HG02884 (cell line): ENCODE measurements around the gene CLCNKB.

Experiments used
- ATAC-seq: cut with Tn5 transposase; IDR thresholded peaks from one replicate; pipeline ENCODE4 v1.9.1; 2021; ENCODE audit warnings: mild to moderate bottlenecking, moderate library complexity; ENCODE audit not compliant: unreplicated experiment

CLCNKB gene

GRCh38 chr1:16072616-16073484, 29.3 kb downstream of the CLCNKB start:
- no peak for ATAC-seq

GRCh38 chr1:16073490-16074119, 30.0 kb downstream of the CLCNKB start, which contains the start of gene FAM131C:
FAM131C (minus strand) TSS chr1:16073651; CDS start chr1:16073442, 209 bp downstream.
- ATAC-seq: no peak

GRCh38 chr1:16074217-16074616, 30.6 kb downstream of the CLCNKB start:
- no peak for ATAC-seq

- ATAC-seq: no peak
Observed at GRCh38 chr1:16075337-16076030, 31.9 kb downstream of the CLCNKB start.

- no peak for ATAC-seq
Observed at GRCh38 chr1:16076031-16076864, 32.7 kb downstream of the CLCNKB start.

GRCh38 chr1:16076865-16077238, 33.3 kb downstream of the CLCNKB start:
- no peak for ATAC-seq

GRCh38 chr1:16077406-16078245, 34.0 kb downstream of the CLCNKB start:
- ATAC-seq: no peak

- ATAC-seq: no peak
Observed at GRCh38 chr1:16078925-16079656, 35.5 kb downstream of the CLCNKB start.

- ATAC-seq: no peak
Observed at GRCh38 chr1:16080422-16081150, 37.0 kb downstream of the CLCNKB start.

- no peak for ATAC-seq
Observed at GRCh38 chr1:16081636-16082035, 38.1 kb downstream of the CLCNKB start.

GRCh38 chr1:16082283-16083038, 38.9 kb downstream of the CLCNKB start:
- ATAC-seq: no peak

- no peak for ATAC-seq
Observed at GRCh38 chr1:16083486-16083885, 39.9 kb downstream of the CLCNKB start.

GRCh38 chr1:16085522-16085921, 41.9 kb downstream of the CLCNKB start:
- ATAC-seq: no peak

- ATAC-seq: no peak
Observed at GRCh38 chr1:16087733-16088132, 44.2 kb downstream of the CLCNKB start.

- ATAC-seq: no peak
Observed at GRCh38 chr1:16088351-16088911, 44.8 kb downstream of the CLCNKB start.

- ATAC-seq: no peak
Observed at GRCh38 chr1:16088996-16089395, 45.4 kb downstream of the CLCNKB start.

GRCh38 chr1:16090076-16090826, 46.7 kb downstream of the CLCNKB start:
- no peak for ATAC-seq
